ENCODE measurements around the gene LRRC17.

Gene LRRC17

GRCh38 chr7:102938679-102939078 is 25.9 kb downstream of the LRRC17 start:
- no peak for DNase-seq (ENCODE audit: low spot score)

DNA sequence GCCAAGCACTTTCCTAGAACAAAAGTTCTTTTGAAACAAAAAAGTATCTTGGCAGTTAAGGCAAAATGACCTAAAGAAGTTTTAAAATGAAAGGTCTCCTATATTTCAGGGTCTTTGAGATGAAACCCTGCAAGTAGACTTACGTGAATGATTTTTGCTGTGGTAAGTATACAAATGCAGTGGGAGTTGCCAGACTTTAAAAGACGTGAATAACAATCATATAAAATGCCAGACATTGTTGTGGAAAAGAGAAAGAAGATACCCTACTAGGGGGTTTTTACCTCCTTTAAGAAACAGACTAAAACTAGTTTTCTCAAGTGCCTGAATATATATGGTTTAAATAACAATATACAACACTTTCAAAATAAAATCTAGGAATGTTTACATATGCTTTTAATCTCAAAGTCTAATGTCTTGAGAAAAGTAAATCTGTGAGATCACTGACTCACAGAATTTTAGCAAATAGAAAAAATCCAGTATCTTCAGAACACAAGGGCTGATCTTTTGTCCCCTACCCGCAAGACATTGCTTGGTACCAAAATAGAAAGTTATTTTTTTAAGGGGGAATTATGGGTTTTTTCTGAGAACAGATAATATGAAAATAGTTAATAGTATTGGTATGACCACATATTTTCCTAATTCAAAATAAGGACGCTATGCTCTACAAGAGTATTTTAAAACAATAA is 29.5 kb downstream of the LRRC17 start:
- TF ChIP-seq CTCF (IDR thresholded peaks at IDR 0.05; ENCODE audit: borderline replicate concordance, control extremely low read depth, extremely low read depth, insufficient read depth, missing control alignments) = no peak
- in situ Hi-C loops (cut with MboI; ENCODE audit: low sequenced_read_pairs, unreplicated experiment) = no loop called here
- no peak for DNase-seq (ENCODE audit: low spot score)

More at GRCh38 chr7:102938679-102939078, 25.9 kb downstream of the LRRC17 start:
- in situ Hi-C loops (cut with MboI; ENCODE audit: low sequenced_read_pairs, unreplicated experiment) = no loop called here
- TF ChIP-seq CTCF (IDR thresholded peaks at IDR 0.05; ENCODE audit: borderline replicate concordance, control extremely low read depth, extremely low read depth, insufficient read depth, missing control alignments) = no peak

GRCh38 chr7:102942868-102943267 is 30.1 kb downstream of the LRRC17 start:
- no peak for DNase-seq (ENCODE audit: low spot score)
- no peak for TF ChIP-seq CTCF (IDR thresholded peaks at IDR 0.05; ENCODE audit: borderline replicate concordance, control extremely low read depth, extremely low read depth, insufficient read depth, missing control alignments)
- in situ Hi-C loops (cut with MboI; ENCODE audit: low sequenced_read_pairs, unreplicated experiment) = no loop called here

GRCh38 chr7:102943423-102944169 is 30.8 kb downstream of the LRRC17 start:
- no peak for DNase-seq (ENCODE audit: low spot score)
- in situ Hi-C loops (cut with MboI; ENCODE audit: low sequenced_read_pairs, unreplicated experiment) = no loop called here
- no peak for TF ChIP-seq CTCF (IDR thresholded peaks at IDR 0.05; ENCODE audit: borderline replicate concordance, control extremely low read depth, extremely low read depth, insufficient read depth, missing control alignments)

GRCh38 chr7:102944241-102944640 is 31.4 kb downstream of the LRRC17 start:
- TF ChIP-seq CTCF (IDR thresholded peaks at IDR 0.05; ENCODE audit: borderline replicate concordance, control extremely low read depth, extremely low read depth, insufficient read depth, missing control alignments) = no peak
- no peak for DNase-seq (ENCODE audit: low spot score)
- in situ Hi-C loops (cut with MboI; ENCODE audit: low sequenced_read_pairs, unreplicated experiment) = no loop called here

GRCh38 chr7:102951839-102952238 is 39.0 kb downstream of the LRRC17 start:
- TF ChIP-seq CTCF (IDR thresholded peaks at IDR 0.05; ENCODE audit: borderline replicate concordance, control extremely low read depth, extremely low read depth, insufficient read depth, missing control alignments) = no peak
- DNase-seq (ENCODE audit: low spot score) = no peak
- in situ Hi-C loops (cut with MboI; ENCODE audit: low sequenced_read_pairs, unreplicated experiment) = no loop called here
